B cell (primary cell): ENCODE data around the gene TEKT1. TPM values are rescaled to one million over a fixed set of nuclear protein-coding genes. Genes with fewer than 3 reads are reported as not detected.
"Not testable (repeated sequence)": the region's sequence is repeated elsewhere in the genome, so short reads cannot be mapped to it uniquely, and the experiment has no call there.

Experiments used
- ATAC-seq: fragments of 200-7000 bp; cut with Tn5 transposase; one replicate; pipeline ENCODE4 v1.10.0; 2021; ENCODE audit warnings: low read depth, mild to moderate bottlenecking, moderate number of reproducible peaks, moderate library complexity
- CTCF ChIA-PET: fragments of 350-600 bp; sonication (Branson Sonifier 250); formaldehyde crosslinking; loops from one replicate; lab custom pipeline; 2021; ENCODE audit warnings: antibody characterized with exemption, inconsistent platforms; lab: Charles Lee
- POLR2A ChIA-PET: fragments of 350-600 bp; sonication (Branson Sonifier 250); formaldehyde crosslinking; loops from one replicate; lab custom pipeline; 2021; ENCODE audit warnings: antibody characterized with exemption; lab: Charles Lee
- DNase-seq: peaks from one replicate; pipeline ENCODE4 v3.0.0; 2013
- H2AFZ ChIP-seq: 2 replicates; pipeline ENCODE4 v1.6.1; 2012; ENCODE audit warnings: mild to moderate bottlenecking, low read depth, low read length; ENCODE audit not compliant: insufficient read depth, poor library complexity, severe bottlenecking
- H3K27ac ChIP-seq, 2 donors: 1 replicate in 1 of 2; 2 replicates in 1 of 2; pipeline ENCODE4 v1.5.1; 2012 to 2013; ENCODE audit warnings: low read length in 2 of 2, mild to moderate bottlenecking in 2 of 2, moderate library complexity in 1 of 2
- H3K27me3 ChIP-seq, 4 experiments: fragments of 200-600 bp in 1 of 4; sonication (generic) in 1 of 4; replicated peaks in 1 of 4; 1 replicate in 2 of 4; 2 replicates in 2 of 4; pipeline versions ENCODE4 v1.6.1 to v1.7.0; 2013 to 2016; ENCODE audit warnings: low read length in 3 of 4, mild to moderate bottlenecking in 2 of 4, mixed read lengths in 1 of 4, moderate library complexity in 1 of 4; ENCODE audit not compliant: insufficient read depth in 4 of 4, control insufficient read depth in 3 of 4; ENCODE audit errors: control extremely low read depth in 1 of 4
- H3K36me3 ChIP-seq, 2 experiments: replicated peaks in 1 of 2; 1 replicate in 1 of 2; 2 replicates in 1 of 2; pipeline versions ENCODE4 v1.6.1 to v1.7.1; 2013; ENCODE audit warnings: low read length in 1 of 2; ENCODE audit not compliant: insufficient read depth in 2 of 2, control insufficient read depth in 1 of 2; ENCODE audit errors: control extremely low read depth in 1 of 2, extremely low read depth in 1 of 2
- H3K4me1 ChIP-seq, 2 donors: fragments of 200-600 bp in 1 of 2; sonication (generic) in 1 of 2; 1 replicate in 1 of 2; 2 replicates in 1 of 2; pipeline versions ENCODE4 v1.5.1 to v1.6.1; 2013 to 2017; ENCODE audit warnings: low read length in 2 of 2; ENCODE audit not compliant: control insufficient read depth in 2 of 2, insufficient read depth in 2 of 2
- H3K4me2 ChIP-seq: replicated peaks from 2 replicates; pipeline ENCODE3; 2012; ENCODE audit warnings: mild to moderate bottlenecking, low read depth, low read length; ENCODE audit not compliant: poor library complexity, severe bottlenecking
- H3K4me3 ChIP-seq, 5 experiments: fragments of 200-600 bp in 1 of 5; sonication (generic) in 1 of 5; 1 replicate in 3 of 5; 2 replicates in 2 of 5; pipeline versions ENCODE4 v1.5.1 to v1.7.0; 2011 to 2016; ENCODE audit warnings: low read length in 4 of 5, mild to moderate bottlenecking in 4 of 5, low read depth in 2 of 5, control low read depth in 1 of 5, moderate library complexity in 1 of 5; ENCODE audit not compliant: insufficient read depth in 1 of 5; ENCODE audit errors: control extremely low read depth in 1 of 5, extremely low read depth in 1 of 5
- H3K79me2 ChIP-seq: fragments of 200-600 bp; sonication (generic); one replicate; pipeline ENCODE4 v1.6.0; 2016; ENCODE audit warnings: low read length; ENCODE audit not compliant: control insufficient read depth, insufficient read depth
- H3K9ac ChIP-seq: fragments of 200-600 bp; sonication (generic); 2 replicates; pipeline ENCODE4 v1.6.1; 2017; ENCODE audit warnings: mild to moderate bottlenecking, low read length, moderate library complexity
- H3K9me3 ChIP-seq, 3 donors: one replicate each; pipeline versions ENCODE4 v1.6.1 to v1.7.1; 2013; ENCODE audit warnings: low read length in 2 of 3; ENCODE audit not compliant: control insufficient read depth in 2 of 3, insufficient read depth in 1 of 3; ENCODE audit errors: control extremely low read depth in 1 of 3
- H4K20me1 ChIP-seq: 2 replicates; pipeline ENCODE4 v1.6.0; 2012; ENCODE audit warnings: mild to moderate bottlenecking, low read length; ENCODE audit not compliant: insufficient read depth, control insufficient read depth, poor library complexity, severe bottlenecking
- H3K27ac Mint-ChIP-seq: one replicate; pipeline ENCODE4 v1.8.0; 2021; ENCODE audit warnings: mixed read lengths
- H3K27me3 Mint-ChIP-seq: one replicate; pipeline ENCODE4 v1.8.0; 2021; ENCODE audit warnings: mixed read lengths
- H3K4me1 Mint-ChIP-seq: one replicate; pipeline ENCODE4 v1.8.0; 2021; ENCODE audit warnings: mixed read lengths
- H3K4me3 Mint-ChIP-seq: one replicate; pipeline ENCODE4 v1.8.0; 2021; ENCODE audit warnings: mixed read lengths
- H3K9me3 Mint-ChIP-seq: one replicate; pipeline ENCODE4 v1.8.0; 2022; ENCODE audit warnings: mixed read lengths; ENCODE audit not compliant: insufficient read depth
- CTCF ChIP-seq: fragments of 200-600 bp; IDR thresholded peaks from one replicate; pipeline ENCODE4 v1.8.0; 2022; ENCODE audit warnings: antibody characterized with exemption, mild to moderate bottlenecking
- EZH2 ChIP-seq: IDR thresholded peaks from 2 replicates; pipeline ENCODE4 v1.6.1; 2012; ENCODE audit warnings: borderline replicate concordance, low read depth, mild to moderate bottlenecking, moderate library complexity, low read length; ENCODE audit not compliant: insufficient read depth, poor library complexity, severe bottlenecking
- WGBS: methylation state at CpG from one replicate; pipeline ENCODE4 v1.1.5; 2013; ENCODE audit warnings: missing lambda C conversion rate; ENCODE audit not compliant: insufficient coverage; 5-methylcytosine and 5-hydroxymethylcytosine counted together
- intact Hi-C: fragments of 100-400 bp; cut with micrococcal nuclease; formaldehyde crosslinking; loops from one replicate; pipeline ENCODE4 v1.10.0; 2022
- polyA plus RNA-seq: library from polyadenylated mRNA; depleted of rRNA; stranded (reverse); fragments of >200 nt; gene quantifications from 2 replicates; pipeline ENCODE4 v1.2.3, GENCODE V29; 2012
- total RNA-seq, 2 donors: library from RNA; stranded (reverse); fragments of 120-200 nt in 1 of 2; gene quantifications; 1 replicate in 1 of 2; 2 replicates in 1 of 2; pipeline versions ENCODE4 v1.2.3 to v1.2.4, GENCODE V29; 2013 to 2022

TEKT1 gene
- total and polyA plus RNA-seq, 2 donors (not counting 1 experiment from before 2014, with no cell fraction given): not detected

- intact Hi-C loops: no loop called here
- POLR2A ChIA-PET: no interaction called here
- H4K20me1 ChIP-seq: no peaks in the 10 kb centered on the region
- no peak within 1 kb of the TSS for H2AFZ ChIP-seq
- no peak within 1 kb of the TSS for H3K27ac ChIP-seq
- Mint-ChIP-seq H3K4me1 (peaks cover 2% of the 10 kb centered on the region), H3K27ac (no peak within 1 kb of the TSS), H3K27me3 (peaks cover 49% of the 10 kb centered on the region), H3K9me3 (peaks cover 16% of the 10 kb centered on the region), H3K4me3 (no peak within 1 kb of the TSS)
- H3K4me1 ChIP-seq: peaks cover 0 to 3% of the 10 kb centered on the region in 2 donors
- peaks cover 2 to 27% (median 17%) of the 10 kb centered on the region in 3 donors for H3K9me3 ChIP-seq
- H3K4me2 ChIP-seq: no peak within 1 kb of the TSS
- 10% methylated on average over 44 of the region's 49 CpGs for WGBS
- TF ChIP-seq EZH2 (no peak), CTCF (no peak)
- DNase-seq: no peak
- peaks cover 2 to 27% of the 10 kb centered on the region in 2 experiments for H3K36me3 ChIP-seq
- H3K79me2 ChIP-seq: no peaks in the 10 kb centered on the region
- H3K9ac ChIP-seq: no peak within 1 kb of the TSS
- CTCF ChIA-PET: no interaction called here
- no peak for ATAC-seq
- H3K4me3 ChIP-seq: no peak within 1 kb of the TSS
- peaks cover 0 to 37% (median 15%) of the 10 kb centered on the region in 4 experiments for H3K27me3 ChIP-seq
Observed at GRCh38 chr17:6775871-6776405, 55.6 kb downstream of the TEKT1 start, which contains the start of gene FBXO39. Gene FBXO39 (plus strand): TSS chr17:6776215. CDS start chr17:6779869, 3,654 bp downstream.

GRCh38 chr17:6774906-6775305, 56.6 kb downstream of the TEKT1 start:
- H3K27ac Mint-ChIP-seq, H3K4me1 ChIP-seq, CTCF ChIA-PET, DNase-seq, H3K79me2 ChIP-seq, H3K4me3 ChIP-seq, H2AFZ ChIP-seq, H3K4me3 Mint-ChIP-seq, H3K9ac ChIP-seq, intact Hi-C loops, H4K20me1 ChIP-seq, H3K4me2 ChIP-seq, H3K27ac ChIP-seq, H3K4me1 Mint-ChIP-seq, POLR2A ChIA-PET, ATAC-seq: not testable (repeated sequence)
- Histone ChIP-seq H3K36me3 (peaks cover 2 to 38% of the 10 kb centered on the region in 2 experiments), H3K27me3 (peaks cover 0 to 27% (median 11%) of the 10 kb centered on the region in 4 experiments), H3K9me3 (peaks cover 2 to 24% (median 17%) of the 10 kb centered on the region in 3 donors)
- 97% methylated on average over 5 of the region's 8 CpGs for WGBS
- Mint-ChIP-seq H3K27me3 (peaks cover 45% of the 10 kb centered on the region), H3K9me3 (peaks cover 16% of the 10 kb centered on the region)
